IMR-90 (cell line): ENCODE data around the gene USB1.

Experiments used
- CEBPB ChIP-seq: IDR thresholded peaks from 2 replicates; pipeline ENCODE4 v1.6.1; 2012; ENCODE audit warnings: low read depth, low read length, improper control_type of control experiment
- CHD1 ChIP-seq: IDR thresholded peaks from 2 replicates; pipeline ENCODE4 v1.6.1; 2012; ENCODE audit warnings: low read depth, low read length, improper control_type of control experiment
- CTCF ChIP-seq: conservative IDR thresholded peaks from 2 replicates; pipeline ENCODE4 v1.5.1; 2012; ENCODE audit warnings: mild to moderate bottlenecking, low read depth, low read length, improper control_type of control experiment
- ELK1 ChIP-seq: fragments of 150-350 bp; IDR thresholded peaks from 2 replicates; pipeline ENCODE4 v1.6.1; 2016; ENCODE audit warnings: low read depth, mild to moderate bottlenecking, low read length, moderate library complexity, borderline replicate concordance
- MAFK ChIP-seq: IDR thresholded peaks from 2 replicates; pipeline ENCODE4 v1.6.1; 2012; ENCODE audit warnings: low read depth, low read length, improper control_type of control experiment
- MAZ ChIP-seq: IDR thresholded peaks from 2 replicates; pipeline ENCODE4 v1.6.1; 2012; ENCODE audit warnings: low read depth, mild to moderate bottlenecking, low read length, improper control_type of control experiment, moderate library complexity, borderline replicate concordance
- NFE2L2 ChIP-seq: fragments of 150-350 bp; IDR thresholded peaks from 2 replicates; pipeline ENCODE4 v1.6.1; 2016; ENCODE audit warnings: low read depth, mild to moderate bottlenecking, low read length
- POLR2A ChIP-seq: IDR thresholded peaks from 2 replicates; pipeline ENCODE4 v1.6.1; 2012; ENCODE audit warnings: mild to moderate bottlenecking, low read depth, low read length
- RAD21 ChIP-seq: IDR thresholded peaks from 2 replicates; pipeline ENCODE4 v1.6.1; 2012; ENCODE audit warnings: low read length, improper control_type of control experiment
- RCOR1 ChIP-seq: IDR thresholded peaks from 2 replicates; pipeline ENCODE4 v1.6.1; 2012; ENCODE audit warnings: mild to moderate bottlenecking, low read length, improper control_type of control experiment; ENCODE audit not compliant: insufficient replicate concordance
- RFX5 ChIP-seq: IDR thresholded peaks from 2 replicates; pipeline ENCODE4 v1.8.0; 2012; ENCODE audit warnings: low read depth, mild to moderate bottlenecking, low read length, moderate library complexity
- SMC3 ChIP-seq: fragments of 150-350 bp; IDR thresholded peaks from 2 replicates; pipeline ENCODE4 v1.6.1; 2016; ENCODE audit warnings: low read depth, mild to moderate bottlenecking, antibody characterized with exemption, low read length, moderate library complexity

- TF ChIP-seq NFE2L2 (no peak), POLR2A (no peak), RCOR1 (no peak), CTCF (no peak), ELK1 (no peak), CEBPB (no peak), MAZ (no peak), SMC3 (no peak), RFX5 (no peak), MAFK (no peak), CHD1 (no peak), RAD21 (no peak)
Observed at GRCh38 chr16:58046936-58047335, 45.7 kb downstream of the USB1 start.
